Skeletal muscle tissue (tissue), 4 donors: ENCODE results near the gene ACOD1. TPM values are rescaled to one million over a fixed set of nuclear protein-coding genes. Genes with fewer than 3 reads are reported as not detected.
"Not testable (repeated sequence)": the region's sequence is repeated elsewhere in the genome, so short reads cannot be mapped to it uniquely, and the experiment has no call there.

Experiments used
- H3K27ac ChIP-seq: one replicate; pipeline ENCODE4 v1.7.0; 2013; ENCODE audit warnings: mild to moderate bottlenecking, low read depth, low read length, inconsistent platforms
- H3K27me3 ChIP-seq, 3 donors: one replicate each; pipeline ENCODE4 v1.7.0; 2013; ENCODE audit warnings: low read length in 3 of 3; ENCODE audit not compliant: control insufficient read depth in 3 of 3, insufficient read depth in 3 of 3
- H3K36me3 ChIP-seq, 3 donors: one replicate each; pipeline ENCODE4 v1.7.0; 2013; ENCODE audit warnings: low read length in 3 of 3; ENCODE audit not compliant: control insufficient read depth in 3 of 3, insufficient read depth in 3 of 3
- H3K4me1 ChIP-seq, 3 donors: one replicate each; pipeline ENCODE4 v1.7.0; 2013; ENCODE audit warnings: low read length in 3 of 3, mild to moderate bottlenecking in 3 of 3; ENCODE audit not compliant: control insufficient read depth in 3 of 3, insufficient read depth in 3 of 3
- H3K4me3 ChIP-seq, 3 donors: one replicate each; pipeline ENCODE4 v1.7.0; 2013; ENCODE audit warnings: low read length in 3 of 3
- H3K9ac ChIP-seq, 3 donors: one replicate each; pipeline ENCODE4 v1.7.0; 2013; ENCODE audit warnings: low read length in 3 of 3, mild to moderate bottlenecking in 3 of 3, moderate library complexity in 2 of 3, low read depth in 1 of 3
- H3K9me3 ChIP-seq, 3 donors: one replicate each; pipeline ENCODE4 v1.7.0; 2013; ENCODE audit warnings: low read length in 3 of 3; ENCODE audit not compliant: control insufficient read depth in 3 of 3
- total RNA-seq: library from RNA; depleted of rRNA; stranded (reverse); fragments of >200 nt; gene quantifications from one replicate; pipeline ENCODE4 v1.2.3, GENCODE V29; 2014
- donor health status: Osteomylitis.

Gene ACOD1
- total RNA-seq, 1 donor from 2014 or later: not detected

DNA sequence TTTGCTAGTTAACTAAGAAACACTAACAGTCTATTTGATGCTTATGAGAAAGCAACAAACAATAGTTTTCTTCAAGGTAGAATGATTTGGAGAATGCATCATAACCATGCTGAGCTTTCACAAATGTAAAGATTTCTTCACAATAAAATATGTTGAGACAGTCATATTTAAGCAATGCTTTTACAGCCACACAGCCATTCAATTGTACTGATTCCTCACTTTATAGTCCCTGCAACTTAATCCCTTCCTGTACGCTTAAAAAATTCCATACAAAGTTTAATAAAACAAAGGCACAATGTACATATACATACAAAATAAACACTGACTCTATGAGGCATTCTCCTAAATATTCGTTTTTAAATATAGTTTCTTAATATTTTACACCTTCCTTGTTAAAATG, 4.7 kb upstream of the ACOD1 start:
- Histone ChIP-seq H3K9me3 (no peaks in the 10 kb centered on the region), H3K4me1 (no peaks in the 10 kb centered on the region), H3K4me3 (no peak overlapping the region), H3K9ac (no peak overlapping the region), H3K27ac (no peak overlapping the region), H3K36me3 (no peaks in the 10 kb centered on the region), H3K27me3 (no peaks in the 10 kb centered on the region)

DNA sequence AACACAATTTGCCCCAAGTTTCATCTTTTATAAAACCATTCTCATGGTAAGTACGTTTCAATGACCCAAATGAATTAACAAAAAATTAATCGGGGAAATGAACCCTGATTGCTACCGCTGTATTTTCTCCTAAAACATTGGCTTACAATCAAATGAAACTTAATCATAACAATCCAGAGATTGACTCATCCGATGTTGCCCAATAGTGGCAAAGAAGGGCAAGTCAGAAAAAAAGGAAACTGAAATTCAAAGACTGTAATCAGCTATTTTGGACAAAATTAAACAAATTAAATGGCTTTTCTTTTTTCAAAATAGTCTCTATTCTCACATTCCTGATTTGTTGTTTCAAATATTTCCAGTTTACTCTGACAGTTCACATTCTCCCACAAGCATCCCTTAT, 3.9 kb upstream of the ACOD1 start:
- Histone ChIP-seq H3K4me1 (no peaks in the 10 kb centered on the region), H3K9me3 (no peaks in the 10 kb centered on the region), H3K27ac (no peak overlapping the region)

DNA sequence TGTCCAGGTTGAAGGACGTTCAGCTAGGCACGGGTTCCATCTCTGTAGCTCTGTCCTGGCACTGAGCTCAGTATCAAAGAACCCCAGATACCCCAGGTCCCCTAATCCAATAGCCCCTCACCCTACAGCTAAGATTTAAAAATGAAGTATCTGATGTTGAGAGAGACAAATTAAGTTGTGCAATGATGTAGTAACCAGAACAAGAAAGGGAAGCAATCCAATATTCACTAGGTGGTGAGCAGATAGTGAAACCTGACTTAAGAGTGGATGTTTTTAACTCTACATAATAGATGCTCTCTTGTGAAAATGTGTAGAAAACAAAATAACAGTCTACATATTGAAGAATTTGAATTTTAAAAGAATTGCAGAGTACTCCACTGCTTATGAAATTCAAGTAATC, 1.8 kb downstream of the ACOD1 start:
- Histone ChIP-seq H3K9ac (no peak overlapping the region), H3K36me3 (no peaks in the 10 kb centered on the region), H3K4me3 (no peak overlapping the region), H3K27me3 (peaks cover 0 to 2% (median 0%) of the 10 kb centered on the region in 3 donors), H3K9me3 (no peaks in the 10 kb centered on the region), H3K27ac (no peak overlapping the region), H3K4me1 (no peaks in the 10 kb centered on the region)

More for the DNA sequence above, 3.9 kb upstream of the ACOD1 start:
- Histone ChIP-seq H3K9ac (no peak overlapping the region), H3K27me3 (no peaks in the 10 kb centered on the region), H3K4me3 (no peak overlapping the region), H3K36me3 (no peaks in the 10 kb centered on the region)

DNA sequence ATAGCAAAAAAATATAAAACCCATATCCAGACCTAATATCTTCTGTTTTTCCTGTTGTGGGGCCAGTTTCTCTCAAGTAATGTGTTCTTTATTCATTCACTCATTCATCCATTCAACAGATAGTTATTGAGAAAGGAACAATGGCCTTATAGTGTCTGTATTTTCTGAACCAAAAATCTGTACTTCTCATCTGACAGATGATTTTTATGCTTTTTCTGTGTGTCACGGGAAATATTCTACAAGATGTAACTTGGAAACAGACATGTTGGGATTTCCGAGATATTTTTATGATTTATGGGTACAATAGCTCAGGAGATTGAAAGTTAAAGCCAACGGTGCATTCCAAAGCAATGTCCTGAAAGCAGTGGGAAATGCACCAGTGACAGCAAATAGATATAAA, 5.7 kb downstream of the ACOD1 start:
- Histone ChIP-seq H3K36me3 (no peaks in the 10 kb centered on the region), H3K4me1 (no peaks in the 10 kb centered on the region), H3K27me3 (peaks cover 0 to 2% (median 0%) of the 10 kb centered on the region in 3 donors), H3K27ac (no peak overlapping the region), H3K9ac (no peak overlapping the region), H3K9me3 (no peaks in the 10 kb centered on the region), H3K4me3 (no peak overlapping the region)

DNA sequence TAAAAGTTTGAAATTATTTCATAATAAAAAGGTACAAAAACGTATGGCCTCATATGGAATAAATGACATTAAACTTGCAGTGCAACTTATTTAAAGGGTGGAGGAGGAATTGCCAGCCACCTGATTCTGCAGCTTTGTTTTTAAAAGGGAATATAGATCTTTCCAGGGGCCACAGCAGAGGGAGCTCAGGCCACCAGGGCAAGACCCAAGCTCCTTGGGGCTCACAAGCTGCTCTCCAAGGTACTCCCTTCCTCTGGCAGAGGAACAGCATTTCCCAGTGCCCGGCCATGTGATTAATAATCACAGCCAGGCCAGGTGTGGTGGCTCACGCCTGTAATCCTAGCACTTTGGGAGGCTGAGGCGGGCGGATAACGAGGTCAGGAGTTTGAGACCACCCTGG, 6.2 kb downstream of the ACOD1 start:
- Histone ChIP-seq H3K9ac (no peak overlapping the region), H3K9me3 (peaks cover 0 to 2% (median 0%) of the 10 kb centered on the region in 3 donors), H3K4me3 (no peak overlapping the region), H3K27me3 (peaks cover 0 to 2% (median 0%) of the 10 kb centered on the region in 3 donors), H3K4me1 (no peaks in the 10 kb centered on the region), H3K36me3 (no peaks in the 10 kb centered on the region), H3K27ac (no peak overlapping the region)

DNA sequence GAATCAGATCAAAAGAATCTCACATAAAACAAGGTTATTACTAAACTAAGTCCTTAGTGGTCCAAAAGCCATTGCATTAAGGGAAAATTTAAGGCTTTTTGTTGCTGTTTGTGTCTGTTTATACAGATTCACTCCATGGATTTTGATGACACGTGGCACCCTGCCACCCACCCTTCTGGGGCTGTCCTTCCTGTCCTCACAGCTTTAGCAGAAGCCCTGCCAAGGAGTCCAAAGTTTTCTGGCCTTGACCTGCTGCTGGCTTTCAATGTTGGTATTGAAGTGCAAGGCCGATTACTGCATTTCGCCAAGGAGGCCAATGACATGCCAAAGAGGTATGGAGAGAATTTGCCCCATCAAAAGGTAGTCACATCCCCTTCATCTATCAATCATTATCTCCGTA, 6.9 kb downstream of the ACOD1 start:
- no peak overlapping the region for H3K4me3 ChIP-seq
- H3K27me3 ChIP-seq: peaks cover 0 to 2% (median 0%) of the 10 kb centered on the region in 3 donors
- H3K27ac ChIP-seq: no peak overlapping the region
- H3K9me3 ChIP-seq: peaks cover 0 to 2% (median 0%) of the 10 kb centered on the region in 3 donors
- no peaks in the 10 kb centered on the region for H3K36me3 ChIP-seq
- H3K4me1 ChIP-seq: no peaks in the 10 kb centered on the region
- no peak overlapping the region for H3K9ac ChIP-seq

DNA sequence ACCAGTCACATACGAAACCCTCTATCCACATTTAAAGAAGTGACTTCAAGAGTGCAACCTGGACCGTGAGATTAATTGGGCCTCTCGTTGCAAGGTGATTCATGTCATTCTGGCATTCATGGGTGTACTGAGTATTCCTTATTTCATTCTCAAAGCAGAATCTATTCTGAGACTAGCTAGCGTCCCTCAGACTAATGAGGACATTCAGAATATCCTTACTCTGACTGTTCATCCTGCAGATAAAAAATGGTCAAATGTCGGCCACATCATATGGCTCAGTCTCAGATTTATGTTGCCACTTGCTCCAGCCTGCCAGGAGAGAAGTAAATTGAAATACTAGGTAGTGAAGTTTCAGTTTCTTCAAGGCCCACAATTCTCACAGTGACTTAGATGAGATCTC, 7.3 kb downstream of the ACOD1 start:
- no peaks in the 10 kb centered on the region for H3K4me1 ChIP-seq
- no peak overlapping the region for H3K4me3 ChIP-seq
- no peak overlapping the region for H3K9ac ChIP-seq
- H3K27ac ChIP-seq: no peak overlapping the region
- peaks cover 0 to 2% (median 0%) of the 10 kb centered on the region in 3 donors for H3K27me3 ChIP-seq
- no peaks in the 10 kb centered on the region for H3K36me3 ChIP-seq
- peaks cover 0 to 2% (median 0%) of the 10 kb centered on the region in 3 donors for H3K9me3 ChIP-seq

DNA sequence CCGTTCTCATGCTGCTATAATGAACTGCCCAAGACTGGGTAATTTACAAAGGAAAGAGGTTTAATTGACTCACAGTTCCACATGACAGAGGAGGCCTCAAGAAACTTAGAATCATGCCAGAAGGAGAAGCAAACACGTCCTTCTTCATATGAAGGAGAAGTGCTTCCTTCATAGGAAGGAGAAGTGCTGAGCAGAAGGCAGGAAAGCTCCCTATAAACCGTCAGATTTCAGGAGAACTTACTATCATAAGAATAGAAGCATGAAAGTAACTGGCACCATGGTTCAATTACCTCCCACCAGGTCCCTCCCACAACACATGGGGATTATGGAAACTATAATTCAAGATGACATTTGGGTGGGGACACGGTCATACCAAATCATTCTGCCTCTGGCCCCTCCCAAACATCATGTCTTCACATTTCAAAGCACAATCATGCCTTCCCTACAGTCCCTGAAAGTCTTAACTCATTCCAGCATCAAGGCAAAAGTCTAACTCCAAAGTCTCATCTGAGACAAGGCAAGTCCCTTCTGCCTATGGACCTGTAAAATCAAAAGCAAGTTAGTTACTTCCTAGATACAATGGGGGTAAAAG, 10.6 kb downstream of the ACOD1 start:
- Histone ChIP-seq H3K9ac (no peak overlapping the region), H3K4me1 (no peaks in the 10 kb centered on the region), H3K36me3 (no peaks in the 10 kb centered on the region), H3K4me3 (no peak overlapping the region), H3K27ac (no peak overlapping the region), H3K9me3 (peaks cover 0 to 2% (median 0%) of the 10 kb centered on the region in 3 donors), H3K27me3 (no peaks in the 10 kb centered on the region)

DNA sequence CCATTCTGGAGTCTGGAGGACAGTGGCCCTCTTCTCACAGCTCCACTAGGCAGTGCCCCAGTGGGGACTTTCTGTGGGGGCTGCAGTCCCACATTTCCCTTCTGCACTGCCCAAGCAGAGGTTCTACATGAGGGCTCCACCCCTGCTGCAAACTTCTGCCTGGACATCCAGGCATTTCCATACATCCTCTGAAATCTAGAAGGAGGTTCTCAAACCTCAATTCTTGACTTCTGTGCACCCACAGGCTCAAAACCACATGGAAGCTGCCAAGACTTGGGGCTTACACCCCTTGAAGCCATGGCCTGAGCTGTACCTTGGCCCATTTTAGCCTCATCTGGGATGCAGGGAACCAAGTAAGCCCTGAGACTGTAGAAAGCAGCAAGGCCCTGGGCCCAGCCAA, 11.4 kb downstream of the ACOD1 start:
- H3K4me3 ChIP-seq, H3K27ac ChIP-seq, H3K9me3 ChIP-seq, H3K4me1 ChIP-seq, H3K9ac ChIP-seq, H3K27me3 ChIP-seq, H3K36me3 ChIP-seq: not testable (repeated sequence)

DNA sequence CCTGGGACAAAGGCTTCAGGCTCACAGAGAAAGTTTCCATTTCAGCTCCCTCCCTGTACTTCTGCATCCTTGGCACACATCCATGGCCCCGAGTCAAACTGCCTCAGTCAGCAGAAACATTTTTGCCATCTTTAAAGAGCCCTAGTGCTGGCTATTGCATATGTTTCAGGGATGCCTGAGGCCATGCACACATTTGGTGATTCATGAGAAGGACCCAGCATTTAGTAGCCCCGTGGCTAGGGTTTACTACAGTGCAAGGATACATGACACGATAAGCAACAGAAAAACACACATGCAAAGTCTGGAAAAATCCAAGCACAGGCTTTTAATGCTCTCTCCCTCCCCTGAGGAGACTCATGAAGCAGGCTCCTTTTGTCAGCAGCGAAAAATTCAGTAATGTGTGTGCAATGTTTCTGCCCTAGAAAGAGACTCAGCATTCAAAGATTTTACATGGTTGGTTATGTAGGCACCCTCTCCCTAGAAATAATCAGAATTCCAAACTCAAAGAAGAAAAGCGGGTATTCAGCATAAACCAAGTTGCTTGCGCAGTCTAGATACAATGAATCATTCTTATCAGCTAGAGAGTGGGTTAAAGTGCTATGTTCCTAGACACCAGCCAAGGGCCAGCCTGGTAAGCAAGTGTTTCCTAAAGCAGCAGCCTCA, 17.6 kb downstream of the ACOD1 start:
- H3K4me3 ChIP-seq: no peak overlapping the region
- H3K36me3 ChIP-seq: no peaks in the 10 kb centered on the region
- H3K27me3 ChIP-seq: peaks cover 0 to 3% (median 0%) of the 10 kb centered on the region in 3 donors
- no peak overlapping the region for H3K27ac ChIP-seq
- peaks cover 0 to 11% (median 6%) of the 10 kb centered on the region in 3 donors for H3K4me1 ChIP-seq
- no peaks in the 10 kb centered on the region for H3K9me3 ChIP-seq
- no peak overlapping the region for H3K9ac ChIP-seq
